DMS 273 treated with DMSO at 0.1 percent for 48 hours (cell line): ENCODE data around the gene OPCML.

Experiments used
- DNase-seq: peaks from one replicate; lab custom pipeline; 2025; lab: John Stamatoyannopoulos, UW

The OPCML gene

GRCh38 chr11:133232665-133233064 lies 299.6 kb downstream of the OPCML start:
- DNase-seq = no peak

- no peak for DNase-seq
Measured at GRCh38 chr11:133230431-133230830, 301.9 kb downstream of the OPCML start.

GRCh38 chr11:133228471-133229329 lies 303.6 kb downstream of the OPCML start:
- DNase-seq = no peak

- no peak for DNase-seq
Measured at GRCh38 chr11:133227632-133228111, 304.6 kb downstream of the OPCML start.

- DNase-seq = no peak
Measured at GRCh38 chr11:133224271-133224670, 308.0 kb downstream of the OPCML start.

GRCh38 chr11:133222425-133223330 lies 309.6 kb downstream of the OPCML start:
- DNase-seq = no peak

GRCh38 chr11:133219543-133219942 lies 312.8 kb downstream of the OPCML start:
- DNase-seq = no peak

DNA sequence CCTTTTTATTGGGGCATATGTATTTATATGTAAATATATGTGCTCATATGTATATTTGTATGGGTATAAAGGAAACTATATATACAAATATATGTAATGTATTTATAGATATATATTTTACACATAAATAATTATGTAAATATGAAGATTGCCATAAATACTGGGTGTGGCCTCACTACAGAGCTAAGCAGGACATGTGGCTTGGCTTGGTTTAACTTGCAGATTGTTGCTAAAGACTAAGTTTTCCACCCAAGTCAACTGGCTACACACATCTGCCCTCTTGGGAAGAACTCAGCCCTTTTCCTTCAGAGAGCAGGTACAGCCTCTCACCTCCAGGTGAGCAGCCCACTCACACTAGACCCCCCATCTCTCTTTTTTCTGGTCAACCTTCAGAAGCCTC lies 315.5 kb downstream of the OPCML start:
- no peak for DNase-seq

GRCh38 chr11:133215596-133216230 lies 316.6 kb downstream of the OPCML start:
- no peak for DNase-seq

DNA sequence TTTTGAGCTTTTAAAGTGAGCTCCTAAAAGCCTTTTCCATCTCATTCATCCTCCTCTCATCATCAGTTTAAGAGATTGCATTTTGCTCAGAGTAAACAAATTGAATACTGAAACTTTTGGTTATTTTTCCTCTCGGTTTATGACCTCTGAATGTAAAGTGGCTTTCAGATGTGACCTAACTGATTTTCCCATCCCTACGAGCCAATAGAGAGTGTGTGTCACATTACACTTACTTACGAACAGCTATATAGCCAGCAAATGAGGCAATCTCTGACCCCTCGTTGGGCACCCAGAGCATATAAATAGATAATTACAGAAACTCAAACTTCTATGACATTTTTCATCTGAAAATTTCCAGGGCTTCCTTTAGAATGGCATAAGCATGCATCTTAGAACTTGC lies 317.7 kb downstream of the OPCML start:
- no peak for DNase-seq

GRCh38 chr11:133212201-133212600 lies 320.1 kb downstream of the OPCML start:
- no peak for DNase-seq

- no peak for DNase-seq
Measured at GRCh38 chr11:133207995-133208394, 324.3 kb downstream of the OPCML start.

- DNase-seq = no peak
Measured at GRCh38 chr11:133206313-133207005, 325.8 kb downstream of the OPCML start.

DNA sequence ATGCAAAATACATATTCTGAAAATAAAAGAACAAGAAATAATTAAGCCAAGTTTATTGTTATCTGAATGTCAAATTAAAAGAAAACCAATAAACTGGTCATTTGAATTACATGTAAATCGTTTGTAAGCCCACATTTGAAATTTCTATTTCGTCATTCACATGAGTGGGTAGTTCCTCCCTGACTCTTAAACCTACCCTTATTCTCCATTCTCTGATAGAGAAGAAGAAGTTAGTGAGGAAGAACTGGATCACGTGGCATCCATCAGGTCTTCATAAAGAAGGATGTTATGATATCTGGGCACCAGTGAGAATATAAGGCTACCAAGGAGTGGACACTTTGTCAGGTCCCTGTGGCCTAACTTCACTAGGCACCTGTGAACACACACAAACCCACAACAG lies 328.1 kb downstream of the OPCML start:
- DNase-seq = no peak

DNA sequence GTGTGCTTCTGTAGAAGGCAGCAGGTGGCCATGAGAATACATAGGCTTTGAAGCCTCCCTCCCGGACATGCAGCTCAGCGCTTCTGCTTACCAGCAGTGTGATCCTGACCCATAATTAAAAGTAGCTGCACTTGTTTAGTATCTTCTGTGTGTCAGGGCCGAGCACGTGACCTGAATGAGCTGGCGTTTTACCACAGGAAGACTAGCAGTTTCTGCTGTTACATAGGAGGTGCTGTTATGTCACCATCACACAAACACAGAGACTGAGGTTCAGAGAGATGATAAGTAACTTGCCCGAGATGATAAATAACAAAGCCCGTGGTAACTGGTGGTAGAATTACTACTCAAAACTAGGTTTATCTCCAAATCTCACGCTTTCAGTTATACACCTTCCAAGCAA lies 329.5 kb downstream of the OPCML start:
- DNase-seq = no peak

DNA sequence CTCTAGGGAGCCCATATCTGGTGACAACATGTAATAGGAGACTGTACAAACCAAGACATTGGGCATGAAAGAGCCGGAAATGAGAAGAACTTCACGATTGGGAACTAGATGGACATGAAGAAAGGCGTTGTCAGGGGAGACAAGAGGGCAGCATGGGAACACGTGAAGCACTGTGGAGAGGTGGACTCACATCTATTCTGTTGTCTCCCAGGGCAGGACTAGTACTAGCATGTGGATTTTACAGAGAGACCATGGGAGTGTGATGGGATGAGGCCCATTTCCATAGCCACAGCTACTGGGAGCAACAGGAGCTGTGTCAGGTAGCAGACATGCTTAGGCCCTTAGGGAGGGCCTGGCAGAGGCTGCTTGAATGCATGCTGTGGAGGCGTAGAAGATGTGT lies 333.9 kb downstream of the OPCML start:
- no peak for DNase-seq

DNA sequence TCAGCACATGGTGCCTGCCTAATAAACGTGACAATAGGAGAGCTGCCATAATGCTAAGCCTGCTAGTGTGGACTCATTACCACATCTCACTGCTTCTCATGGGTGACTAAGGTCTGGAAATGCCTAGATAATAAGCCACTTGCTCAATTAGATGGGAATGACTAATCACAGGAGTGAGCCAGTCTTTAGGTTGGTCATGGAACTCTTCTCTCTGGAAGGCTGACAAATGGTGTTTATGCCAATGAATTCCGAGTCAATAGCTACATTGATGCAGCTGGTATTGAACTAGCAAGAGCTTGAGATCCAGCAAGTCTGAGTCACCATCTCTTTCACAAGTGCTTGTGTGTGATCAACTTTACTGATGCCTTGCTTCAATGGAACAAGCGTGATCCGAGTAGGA lies 334.9 kb downstream of the OPCML start:
- no peak for DNase-seq

DNA sequence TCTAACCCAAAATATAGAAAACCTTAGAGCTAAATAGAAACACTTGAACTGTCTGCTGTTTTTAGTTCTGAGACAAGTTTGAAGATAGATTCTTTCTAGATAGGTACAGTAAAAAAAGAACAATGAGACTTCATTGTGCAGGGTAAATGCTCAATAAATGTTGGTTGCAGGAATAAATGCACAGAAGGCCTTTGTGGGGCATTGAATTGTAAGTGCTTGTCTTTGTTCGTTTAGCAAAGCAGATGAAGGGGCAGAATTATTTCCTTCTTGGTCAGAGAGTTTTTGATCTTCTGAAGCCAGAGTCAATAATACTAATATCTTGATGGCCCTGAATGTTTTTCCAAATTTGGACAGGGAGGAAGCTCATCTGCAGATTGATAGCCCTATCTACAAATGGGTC lies 340.4 kb downstream of the OPCML start:
- no peak for DNase-seq

- DNase-seq = no peak
Measured at GRCh38 chr11:133181667-133182066, 350.6 kb downstream of the OPCML start.

- DNase-seq = no peak
Measured at GRCh38 chr11:133181066-133181465, 351.2 kb downstream of the OPCML start.

GRCh38 chr11:133180201-133180600 lies 352.1 kb downstream of the OPCML start:
- no peak for DNase-seq

DNA sequence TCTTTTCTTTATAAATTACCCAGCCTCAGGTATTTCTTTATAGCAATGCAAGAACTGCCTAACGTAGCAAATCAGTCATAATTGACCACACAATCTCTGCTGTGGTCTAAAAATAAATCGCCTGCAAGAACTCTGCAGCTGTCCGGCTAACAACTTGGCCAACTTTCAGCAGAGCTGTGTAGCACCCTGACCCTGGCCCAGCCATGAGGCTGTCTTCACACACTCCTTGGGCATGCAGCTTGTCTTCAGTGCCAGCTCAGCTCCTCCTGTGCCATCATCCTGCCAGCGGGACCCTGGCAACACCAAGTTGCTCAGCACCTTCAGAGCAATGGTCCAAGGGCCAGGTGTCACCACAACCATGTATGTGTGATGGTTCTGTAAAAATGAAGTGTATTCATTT lies 355.6 kb downstream of the OPCML start:
- no peak for DNase-seq
